OCI-LY7 (cell line): ENCODE data around the gene RCOR1. TPM values are rescaled to one million over a fixed set of nuclear protein-coding genes. Genes with fewer than 3 reads are reported as not detected.

Experiments
- BruUV-seq: library from RNA; stranded (reverse); fragments of 400-500 nt; replicated peaks from 2 replicates; lab custom pipeline; 2021; lab: Mats Ljungman, UMichigan
- CTCF ChIA-PET: fragments of 300-600 bp; sonication (Branson Sonifier 250); formaldehyde crosslinking; loops from one replicate; lab custom pipeline; 2022; ENCODE audit warnings: antibody characterized with exemption; ENCODE audit not compliant: unreplicated experiment; lab: Charles Lee
- POLR2A ChIA-PET: fragments of 300-600 bp; sonication (Branson Sonifier 250); formaldehyde crosslinking; loops from one replicate; lab custom pipeline; 2022; ENCODE audit warnings: antibody characterized with exemption; lab: Charles Lee
- DNase-seq: peaks from one replicate; pipeline ENCODE4 v3.0.0-alpha.2; 2015; ENCODE audit warnings: low spot score
- H2AFZ ChIP-seq: fragments of 200-600 bp; sonication (generic), shearing (Covaris generic); 2 replicates; pipeline ENCODE4 v1.6.1; 2014; ENCODE audit warnings: mild to moderate bottlenecking, antibody characterized with exemption, low read length, moderate library complexity
- H3K27ac ChIP-seq: fragments of 200-600 bp; sonication (generic); 2 replicates; pipeline ENCODE4 v1.5.1; 2014; ENCODE audit warnings: mixed run types, low read depth, mild to moderate bottlenecking, moderate library complexity, low read length, inconsistent platforms; ENCODE audit not compliant: poor library complexity, severe bottlenecking
- H3K36me3 ChIP-seq: fragments of 200-600 bp; sonication (generic); 2 replicates; pipeline ENCODE4 v1.6.1; 2014; ENCODE audit warnings: mild to moderate bottlenecking, antibody characterized with exemption, low read length, moderate library complexity, mixed read lengths; ENCODE audit not compliant: insufficient read depth
- H3K4me1 ChIP-seq: fragments of 200-600 bp; sonication (generic); 2 replicates; pipeline ENCODE4 v1.5.1; 2014; ENCODE audit warnings: mild to moderate bottlenecking, low read length; ENCODE audit not compliant: insufficient read depth, poor library complexity, severe bottlenecking
- H3K4me2 ChIP-seq: fragments of 200-600 bp; sonication (generic); 2 replicates; pipeline ENCODE4 v1.6.1; 2014; ENCODE audit warnings: mild to moderate bottlenecking, low read length
- H3K4me3 ChIP-seq: fragments of 200-600 bp; sonication (generic); 2 replicates; pipeline ENCODE4 v1.5.1; 2014; ENCODE audit warnings: mild to moderate bottlenecking, low read depth, low read length; ENCODE audit not compliant: poor library complexity, severe bottlenecking
- H3K79me2 ChIP-seq: fragments of 200-600 bp; sonication (generic); 2 replicates; pipeline ENCODE4 v1.6.1; 2016; ENCODE audit warnings: low read depth, mild to moderate bottlenecking, low read length, moderate library complexity, mixed read lengths; ENCODE audit not compliant: insufficient read depth
- H3K9me2 ChIP-seq: fragments of 200-600 bp; sonication (generic); 2 replicates; pipeline ENCODE4 v1.6.1; 2016; ENCODE audit warnings: mild to moderate bottlenecking, low read length, mixed read lengths; ENCODE audit not compliant: insufficient read depth
- H3K9me3 ChIP-seq: fragments of 200-600 bp; sonication (generic); 2 replicates; pipeline ENCODE4 v1.6.1; 2014; ENCODE audit warnings: mild to moderate bottlenecking, mixed run types, low read length, mixed read lengths
- H4K20me1 ChIP-seq: fragments of 200-600 bp; sonication (generic); 2 replicates; pipeline ENCODE4 v1.6.1; 2014; ENCODE audit warnings: mild to moderate bottlenecking, antibody characterized with exemption, low read length, moderate library complexity, mixed read lengths; ENCODE audit not compliant: insufficient read depth
- CTCF ChIP-seq: fragments of 200-600 bp; sonication (generic); conservative IDR thresholded peaks from 2 replicates; pipeline ENCODE4 v1.5.1; 2014; ENCODE audit warnings: mild to moderate bottlenecking, antibody characterized with exemption, low read length, moderate library complexity, mixed read lengths
- EZH2phosphoT487 ChIP-seq: fragments of 200-600 bp; sonication (generic); IDR thresholded peaks from 2 replicates; pipeline ENCODE4 v1.6.1; 2018; ENCODE audit warnings: low read depth, borderline replicate concordance, mild to moderate bottlenecking, mixed run types, antibody characterized with exemption, low read length, moderate library complexity, mixed read lengths
- intact Hi-C: fragments of 100-400 bp; cut with micrococcal nuclease; formaldehyde crosslinking; loops from one replicate; pipeline ENCODE4 v1.10.0; 2022; ENCODE audit not compliant: unreplicated experiment
- total RNA-seq, 2 experiments: library from RNA; depleted of rRNA in 1 of 2; stranded (reverse); fragments of >200 nt in 1 of 2; shearing (Covaris generic) in 1 of 2; gene quantifications; 2 replicates each; pipeline ENCODE4 v1.2.3, GENCODE V29; 2014 to 2022

RCOR1 gene
- total RNA-seq, 2 experiments from 2014 or later, result 12.1 to 30.2 TPM

- intact Hi-C loops, result no loop called here
- Histone ChIP-seq H4K20me1 (no peaks in the 10 kb centered on the region), H3K4me2 (peak overlapping the region; percentile 20; the same call in 1 of the 2 replicates), H3K27ac (no peak overlapping the region), H3K79me2 (no peaks in the 10 kb centered on the region), H3K4me1 (no peaks in the 10 kb centered on the region), H3K36me3 (no peaks in the 10 kb centered on the region), H3K4me3 (no peak overlapping the region), H3K9me3 (no peaks in the 10 kb centered on the region), H3K9me2 (no peaks in the 10 kb centered on the region), H2AFZ (no peak overlapping the region)
- DNase-seq, result no peak
- TF ChIP-seq CTCF (no peak), EZH2phosphoT487 (peak; percentile 44; the same call in 1 of the 2 replicates)
- ChIA-PET POLR2A (interaction anchor here (0.6 kb wide), 1 partner anchor 15 kb away, joined by 4 read pairs; no protein-coding TSS in a partner anchor), CTCF (no interaction called here)
- no TSS peak for BruUV-seq
These were observed 47.5 kb upstream of the RCOR1 start for GRCh38 chr14:102544747-102545460.

- DNase-seq, result no peak
- ChIA-PET CTCF (no interaction called here), POLR2A (no interaction called here)
- Histone ChIP-seq H3K79me2 (no peaks in the 10 kb centered on the region), H3K4me2 (no peak overlapping the region), H3K9me2 (no peaks in the 10 kb centered on the region), H3K4me1 (no peaks in the 10 kb centered on the region), H4K20me1 (no peaks in the 10 kb centered on the region), H2AFZ (no peak overlapping the region), H3K9me3 (no peaks in the 10 kb centered on the region), H3K4me3 (no peak overlapping the region), H3K36me3 (no peaks in the 10 kb centered on the region), H3K27ac (no peak overlapping the region)
- no TSS peak for BruUV-seq
- TF ChIP-seq EZH2phosphoT487, result no peak
- no peak for TF ChIP-seq CTCF
- intact Hi-C loops, result no loop called here
These were observed 46.8 kb upstream of the RCOR1 start for GRCh38 chr14:102545461-102546265.
